Measurements from ENCODE around the gene KSR1. TPM values are rescaled to one million over a fixed set of nuclear protein-coding genes. Genes with fewer than 3 reads are reported as not detected.
A peak's percentile ranks its signal among the peaks of the same experiment; 100 is the strongest.

Gene KSR1
- total RNA-seq, 2 donors from 2014 or later: 99.9 to 142 TPM

DNA sequence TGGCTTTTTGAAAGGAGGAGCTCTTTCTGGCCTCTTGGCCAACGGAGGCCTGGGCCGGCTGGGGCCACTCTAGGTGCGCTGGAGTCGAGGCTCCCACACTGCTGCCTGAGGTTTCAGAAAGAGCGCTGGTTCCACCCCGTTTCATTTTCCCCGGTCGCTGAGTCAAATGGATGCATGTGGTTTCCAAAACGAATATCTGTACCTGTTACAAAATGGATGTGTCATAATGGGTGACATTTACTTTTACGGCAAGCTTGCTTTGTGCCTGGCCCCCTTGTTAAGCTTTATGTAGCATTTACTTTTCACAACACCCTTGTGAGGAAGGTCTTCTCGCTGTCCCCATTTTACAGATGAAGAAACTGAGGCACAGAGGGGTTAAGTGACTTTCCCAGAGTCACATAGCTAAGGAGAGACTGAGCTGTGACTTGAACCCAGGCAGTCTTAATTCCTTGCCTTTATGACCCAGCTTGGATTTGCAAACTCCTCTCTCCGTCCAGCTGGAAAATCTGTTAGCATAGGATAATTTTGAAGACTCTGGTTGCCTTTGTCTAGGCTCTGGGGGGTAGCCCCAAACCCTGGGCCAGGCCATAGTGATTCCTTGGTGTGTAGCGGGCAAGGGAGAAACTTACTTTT, 10.6 kb downstream of the KSR1 start:
- H3K27ac ChIP-seq: peak overlapping the region in 1 of 4 donors; percentile 7
- H3K4me3 ChIP-seq: no peak overlapping the region
- peaks cover 39% of the 10 kb centered on the region for H3K4me1 ChIP-seq
- TF ChIP-seq, protein P1, sequence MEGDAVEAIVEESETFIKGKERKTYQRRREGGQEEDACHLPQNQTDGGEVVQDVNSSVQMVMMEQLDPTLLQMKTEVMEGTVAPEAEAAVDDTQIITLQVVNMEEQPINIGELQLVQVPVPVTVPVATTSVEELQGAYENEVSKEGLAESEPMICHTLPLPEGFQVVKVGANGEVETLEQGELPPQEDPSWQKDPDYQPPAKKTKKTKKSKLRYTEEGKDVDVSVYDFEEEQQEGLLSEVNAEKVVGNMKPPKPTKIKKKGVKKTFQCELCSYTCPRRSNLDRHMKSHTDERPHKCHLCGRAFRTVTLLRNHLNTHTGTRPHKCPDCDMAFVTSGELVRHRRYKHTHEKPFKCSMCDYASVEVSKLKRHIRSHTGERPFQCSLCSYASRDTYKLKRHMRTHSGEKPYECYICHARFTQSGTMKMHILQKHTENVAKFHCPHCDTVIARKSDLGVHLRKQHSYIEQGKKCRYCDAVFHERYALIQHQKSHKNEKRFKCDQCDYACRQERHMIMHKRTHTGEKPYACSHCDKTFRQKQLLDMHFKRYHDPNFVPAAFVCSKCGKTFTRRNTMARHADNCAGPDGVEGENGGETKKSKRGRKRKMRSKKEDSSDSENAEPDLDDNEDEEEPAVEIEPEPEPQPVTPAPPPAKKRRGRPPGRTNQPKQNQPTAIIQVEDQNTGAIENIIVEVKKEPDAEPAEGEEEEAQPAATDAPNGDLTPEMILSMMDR (IDR thresholded peaks at IDR 0.05): no peak
- no peak for TF ChIP-seq POLR2A (IDR thresholded peaks at IDR 0.05)
- no peaks in the 10 kb centered on the region for H3K9me3 ChIP-seq
- ATAC-seq (no peak), DNase-seq (no peak)
- no peaks in the 10 kb centered on the region for H3K27me3 ChIP-seq
- H3K36me3 ChIP-seq (replicated peaks in 1 of 2; ENCODE audit: insufficient read depth in 1 of 2, low read depth in 2 of 2): no peaks in the 10 kb centered on the region
- 68 to 88% methylated on average over 13 of the region's 13 CpGs for WGBS, 2 donors
- intact Hi-C loops (cut with DNase I): no loop called here

DNA sequence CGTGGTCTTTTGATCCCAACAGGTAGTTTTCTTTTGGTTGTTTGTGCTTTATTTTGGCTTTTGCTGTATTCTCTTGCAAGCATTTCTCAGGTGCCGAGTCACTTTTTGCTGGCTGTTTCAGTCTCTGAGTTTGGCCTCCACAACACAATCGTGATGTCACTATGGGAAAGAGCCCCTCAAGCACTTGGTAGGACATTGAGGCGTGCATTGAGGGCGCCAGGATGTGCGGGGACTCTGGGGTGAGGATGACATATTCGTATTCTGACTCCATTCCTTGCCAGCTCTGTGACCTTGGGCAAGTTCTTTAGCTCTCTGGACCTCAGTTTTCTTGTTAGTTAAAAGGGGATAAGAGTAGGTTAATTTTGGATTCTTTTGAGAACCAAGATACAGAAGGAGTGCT, 13.0 kb downstream of the KSR1 start:
- no peak overlapping the region for H3K4me3 ChIP-seq
- no peak for ATAC-seq
- H3K27me3 ChIP-seq: no peaks in the 10 kb centered on the region
- TF ChIP-seq, protein P1 (IDR thresholded peaks at IDR 0.05): no peak
- TF ChIP-seq POLR2A (IDR thresholded peaks at IDR 0.05): no peak
- peaks cover 55% of the 10 kb centered on the region for H3K4me1 ChIP-seq
- whole genome bisulfite sequencing, 2 donors: 55 to 60% methylated on average over 7 of the region's 7 CpGs
- H3K27ac ChIP-seq: no peak overlapping the region
- no peaks in the 10 kb centered on the region for H3K9me3 ChIP-seq
- intact Hi-C loops (cut with DNase I): no loop called here
- no peak for DNase-seq
- no peaks in the 10 kb centered on the region for H3K36me3 ChIP-seq (replicated peaks in 1 of 2; ENCODE audit: insufficient read depth in 1 of 2, low read depth in 2 of 2)

DNA sequence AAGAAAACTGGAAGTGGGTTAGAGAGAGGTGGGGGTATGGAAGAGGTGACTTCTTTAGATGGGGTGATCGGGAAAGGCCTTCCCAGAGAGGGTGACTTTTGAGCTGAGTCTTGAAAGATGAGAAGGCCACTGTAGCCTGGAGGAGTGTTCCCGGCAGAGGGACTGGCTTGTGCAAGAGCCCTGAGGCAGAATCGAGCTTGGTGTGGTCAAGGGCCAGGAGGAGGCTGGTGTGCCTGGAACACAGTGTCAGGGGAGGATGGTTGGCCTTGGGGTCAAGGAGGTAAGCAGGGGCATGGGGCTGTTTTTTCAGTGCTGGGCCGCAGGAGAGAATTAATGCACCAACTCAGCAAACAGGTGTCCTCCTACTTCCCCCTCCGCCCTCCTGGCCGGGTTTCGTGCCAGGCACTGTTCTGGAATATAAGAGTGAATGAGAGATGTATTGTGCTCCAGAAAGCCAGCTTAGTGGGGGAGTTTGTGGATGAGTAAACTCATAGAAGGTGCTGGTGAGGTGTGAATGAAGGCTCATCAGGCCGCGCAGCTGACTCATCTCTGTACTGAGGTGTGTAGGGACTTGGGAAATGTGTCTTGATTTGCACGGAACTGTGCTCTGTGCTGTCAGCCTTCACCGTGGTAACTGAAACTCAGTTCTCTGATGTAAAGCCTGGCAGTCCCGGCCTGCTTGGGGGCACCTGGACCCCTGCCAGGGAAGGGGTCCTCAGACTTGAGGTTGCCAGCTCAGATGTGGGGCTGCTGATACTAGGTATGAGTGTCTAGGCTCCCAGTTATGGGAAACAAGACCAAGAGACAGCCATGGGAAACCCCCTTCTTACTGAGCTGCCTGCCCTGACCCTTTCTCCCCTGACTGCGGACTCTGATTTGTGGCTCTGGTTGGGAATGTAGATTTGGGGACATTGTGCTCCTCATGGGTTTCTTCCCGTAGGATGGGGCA, 15.3 kb downstream of the KSR1 start:
- Histone ChIP-seq H3K36me3 (replicated peaks in 1 of 2; ENCODE audit: insufficient read depth in 1 of 2, low read depth in 2 of 2) (no peaks in the 10 kb centered on the region), H3K4me3 (no peak overlapping the region), H3K4me1 (peaks cover 59% of the 10 kb centered on the region), H3K27me3 (no peaks in the 10 kb centered on the region), H3K27ac (no peak overlapping the region), H3K9me3 (no peaks in the 10 kb centered on the region)
- TF ChIP-seq, protein P1 (IDR thresholded peaks at IDR 0.05): no peak
- TF ChIP-seq POLR2A (IDR thresholded peaks at IDR 0.05): no peak
- intact Hi-C loops (cut with DNase I): no loop called here
- no peak for DNase-seq
- no peak for ATAC-seq
- 79 to 90% methylated on average over 12 to 14 of the region's 14 CpGs for WGBS, 2 donors

DNA sequence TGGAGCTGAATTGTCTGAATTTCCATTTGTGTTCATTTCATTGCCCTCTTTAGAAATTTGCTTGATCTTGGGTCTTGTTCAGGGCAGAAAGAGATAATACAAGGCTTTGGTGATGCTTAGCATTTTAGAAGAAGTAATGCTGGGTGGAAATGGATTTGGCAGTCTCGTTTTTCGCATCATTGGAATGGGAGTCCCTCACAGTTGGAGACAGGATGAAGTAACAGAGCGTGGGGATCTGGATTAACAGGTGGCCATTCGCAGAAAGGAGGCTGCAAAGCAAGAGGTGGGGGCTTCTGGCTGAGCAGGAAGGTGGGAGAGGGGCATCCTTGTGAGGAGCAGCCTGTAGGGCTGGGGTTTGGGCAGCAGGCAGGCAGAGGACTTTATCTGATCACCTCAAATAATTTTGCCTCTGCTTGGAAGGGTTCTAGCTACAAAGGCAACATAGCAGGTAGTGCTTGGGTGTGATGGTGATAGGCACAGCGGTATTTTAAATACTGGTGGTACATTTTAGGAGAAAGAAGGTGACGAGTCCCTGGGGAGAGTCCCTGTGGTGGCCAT, 17.0 kb downstream of the KSR1 start:
- peak; percentile 46 for ATAC-seq
- no peak for DNase-seq
- H3K36me3 ChIP-seq (replicated peaks in 1 of 2; ENCODE audit: insufficient read depth in 1 of 2, low read depth in 2 of 2): no peaks in the 10 kb centered on the region
- H3K27me3 ChIP-seq: no peaks in the 10 kb centered on the region
- 81 to 89% methylated on average over 6 of the region's 6 CpGs for WGBS, 2 donors
- no peak overlapping the region for H3K4me3 ChIP-seq
- TF ChIP-seq, protein P1 (IDR thresholded peaks at IDR 0.05): no peak
- TF ChIP-seq POLR2A (IDR thresholded peaks at IDR 0.05): no peak
- intact Hi-C loops (cut with DNase I): no loop called here
- no peaks in the 10 kb centered on the region for H3K9me3 ChIP-seq
- H3K27ac ChIP-seq: peak overlapping the region in 2 of 4 donors; percentile 58 to 69
- peaks cover 59% of the 10 kb centered on the region for H3K4me1 ChIP-seq
